GM21528 (cell line): ENCODE results near the gene AGAP1.
"Not testable (repeated sequence)": the region's sequence is repeated elsewhere in the genome, so short reads cannot be mapped to it uniquely, and the experiment has no call there.

Experiments
- ATAC-seq: cut with Tn5 transposase; IDR thresholded peaks from one replicate; pipeline ENCODE4 v1.9.1; 2021; ENCODE audit warnings: mild to moderate bottlenecking, moderate library complexity; ENCODE audit not compliant: unreplicated experiment, low FRiP score

Gene AGAP1

GRCh38 chr2:235600926-235601325, 107.1 kb downstream of the AGAP1 start:
- ATAC-seq: no peak

- ATAC-seq: no peak
These were observed 108.3 kb downstream of the AGAP1 start for GRCh38 chr2:235601960-235602704.

GRCh38 chr2:235602971-235603370, 109.1 kb downstream of the AGAP1 start:
- ATAC-seq: not testable (repeated sequence)

GRCh38 chr2:235603659-235604058, 109.8 kb downstream of the AGAP1 start:
- ATAC-seq: no peak

GRCh38 chr2:235605312-235606003, 111.6 kb downstream of the AGAP1 start:
- ATAC-seq: no peak

GRCh38 chr2:235606004-235606715, 112.3 kb downstream of the AGAP1 start:
- ATAC-seq: no peak

- no peak for ATAC-seq
These were observed 113.8 kb downstream of the AGAP1 start for GRCh38 chr2:235607546-235608199.

GRCh38 chr2:235608200-235608887, 114.5 kb downstream of the AGAP1 start:
- no peak for ATAC-seq

GRCh38 chr2:235609321-235609720, 115.5 kb downstream of the AGAP1 start:
- ATAC-seq: no peak

GRCh38 chr2:235609746-235610145, 115.9 kb downstream of the AGAP1 start:
- no peak for ATAC-seq

GRCh38 chr2:235610696-235611257, 116.9 kb downstream of the AGAP1 start:
- ATAC-seq: no peak

- no peak for ATAC-seq
These were observed 117.5 kb downstream of the AGAP1 start for GRCh38 chr2:235611349-235611748.

GRCh38 chr2:235611756-235612155, 117.9 kb downstream of the AGAP1 start:
- no peak for ATAC-seq

- ATAC-seq: no peak
These were observed 118.5 kb downstream of the AGAP1 start for GRCh38 chr2:235612181-235612950.

GRCh38 chr2:235613649-235614048, 119.8 kb downstream of the AGAP1 start:
- no peak for ATAC-seq

- no peak for ATAC-seq
These were observed 120.5 kb downstream of the AGAP1 start for GRCh38 chr2:235614176-235614860.

- no peak for ATAC-seq
These were observed 121.3 kb downstream of the AGAP1 start for GRCh38 chr2:235614900-235615712.

- ATAC-seq: no peak
These were observed 123.0 kb downstream of the AGAP1 start for GRCh38 chr2:235616885-235617284.
